Dendritic cell treated with granulocyte-macrophage colony-stimulating factor and Interleukin-4, amounts not matched to agents 40 ng/mL and 50 ng/mL, for 4 days (primary cell): ENCODE results near the gene DNAH1.

Source experiments
- H3K27ac Mint-ChIP-seq: one replicate; pipeline ENCODE4 v1.8.0; 2022; ENCODE audit warnings: mild to moderate bottlenecking, mixed read lengths
- H3K27me3 Mint-ChIP-seq: one replicate; pipeline ENCODE4 v1.8.0; 2022; ENCODE audit warnings: mild to moderate bottlenecking, mixed read lengths
- H3K36me3 Mint-ChIP-seq: one replicate; pipeline ENCODE4 v1.8.0; 2022; ENCODE audit warnings: low read depth, mixed read lengths
- H3K4me1 Mint-ChIP-seq: one replicate; pipeline ENCODE4 v1.8.0; 2022; ENCODE audit warnings: low read depth, mixed read lengths
- H3K4me3 Mint-ChIP-seq: one replicate; pipeline ENCODE4 v1.8.0; 2022; ENCODE audit warnings: mild to moderate bottlenecking, moderate library complexity, mixed read lengths
- H3K9me3 Mint-ChIP-seq: one replicate; pipeline ENCODE4 v1.8.0; 2022; ENCODE audit warnings: mixed read lengths
- intact Hi-C: fragments of 100-400 bp; cut with micrococcal nuclease; formaldehyde crosslinking; loops from one replicate; pipeline ENCODE4 v1.15.0; 2022

Gene DNAH1

GRCh38 chr3:52402706-52403270, 86.7 kb downstream of the DNAH1 start:
- H3K4me3 Mint-ChIP-seq, result no peak overlapping the region

DNA sequence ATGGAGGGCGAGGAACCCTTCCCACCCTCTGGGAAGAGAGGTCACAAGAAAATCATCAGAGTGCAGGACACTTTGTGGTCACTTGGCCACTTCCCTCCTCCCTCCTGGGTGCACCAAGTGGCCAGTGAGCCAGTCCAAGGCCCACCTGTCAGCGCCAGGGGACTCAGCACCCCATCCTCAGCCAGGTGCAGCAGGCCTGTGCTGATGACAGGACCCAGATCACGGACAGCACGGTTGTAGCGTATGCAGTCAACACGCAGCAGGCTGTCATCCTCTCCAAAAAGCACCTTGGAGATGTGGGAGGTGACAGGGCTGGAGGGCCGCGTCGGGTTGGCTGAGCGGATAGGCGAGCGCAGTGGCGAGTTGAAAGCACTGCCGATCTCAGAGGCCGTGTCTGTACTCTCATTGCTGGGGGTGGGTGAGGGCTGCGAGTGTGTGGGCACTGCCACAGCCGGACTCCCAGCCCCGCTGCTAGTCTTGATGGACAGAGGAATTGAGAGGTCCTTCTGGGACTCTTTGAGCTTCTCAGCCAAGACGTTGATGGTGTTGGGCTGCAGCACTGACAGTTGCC, 87.2 kb downstream of the DNAH1 start:
- peaks cover 40% of the 10 kb centered on the region for H3K4me1 Mint-ChIP-seq
- no peaks in the 10 kb centered on the region for H3K27me3 Mint-ChIP-seq
- peaks cover 100% of the 10 kb centered on the region for H3K36me3 Mint-ChIP-seq
- H3K9me3 Mint-ChIP-seq, result no peaks in the 10 kb centered on the region
- no peak overlapping the region for H3K4me3 Mint-ChIP-seq
- no peak overlapping the region for H3K27ac Mint-ChIP-seq
- intact Hi-C loops, result no loop called here

More at GRCh38 chr3:52402706-52403270, 86.7 kb downstream of the DNAH1 start:
- Mint-ChIP-seq H3K4me1 (peaks cover 35% of the 10 kb centered on the region), H3K27me3 (no peaks in the 10 kb centered on the region), H3K9me3 (no peaks in the 10 kb centered on the region), H3K36me3 (peaks cover 97% of the 10 kb centered on the region), H3K27ac (no peak overlapping the region)
- intact Hi-C loops, result no loop called here

DNA sequence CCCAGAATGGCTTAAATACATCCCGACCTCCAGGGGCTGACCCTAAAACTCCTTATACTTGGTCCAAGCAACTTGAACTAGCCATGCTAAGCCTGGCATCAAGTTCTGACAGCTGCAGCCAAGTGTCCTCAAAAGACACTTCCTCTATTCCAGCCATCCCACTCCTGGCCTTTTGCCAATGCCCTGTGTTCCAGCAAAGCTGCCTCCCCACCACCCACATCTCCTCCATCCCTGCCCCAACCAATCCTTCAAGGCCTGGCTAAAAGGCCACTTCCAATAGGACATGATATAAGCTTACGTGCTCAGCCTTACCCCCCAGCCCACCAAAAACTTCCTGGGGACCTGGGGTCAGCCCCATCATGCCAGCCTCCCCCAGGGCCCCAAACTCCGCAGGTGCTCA, 87.8 kb downstream of the DNAH1 start:
- no peaks in the 10 kb centered on the region for H3K27me3 Mint-ChIP-seq
- peaks cover 99% of the 10 kb centered on the region for H3K36me3 Mint-ChIP-seq

DNA sequence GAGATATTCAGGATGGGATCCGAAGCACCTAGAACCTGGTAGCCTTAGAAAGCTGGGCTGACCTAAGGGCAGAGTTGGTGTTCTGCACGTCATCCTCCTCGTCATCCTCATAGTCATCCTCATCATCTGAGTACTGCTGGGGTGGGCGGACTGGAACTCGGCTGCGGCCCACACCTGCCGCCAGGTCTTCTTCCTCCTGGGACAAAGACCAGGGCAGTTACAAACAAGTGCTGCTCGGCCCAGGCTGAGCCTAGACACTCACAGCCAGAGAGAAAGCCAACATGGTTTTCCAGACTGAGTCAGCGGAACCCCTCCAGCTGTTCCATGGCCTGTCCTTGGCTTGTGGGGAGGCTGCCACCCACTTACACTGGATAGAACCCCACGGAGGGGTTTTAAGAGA, 88.3 kb downstream of the DNAH1 start:
- Mint-ChIP-seq H3K4me3 (no peak overlapping the region), H3K36me3 (peaks cover 99% of the 10 kb centered on the region), H3K27ac (no peak overlapping the region), H3K9me3 (no peaks in the 10 kb centered on the region), H3K4me1 (peaks cover 50% of the 10 kb centered on the region), H3K27me3 (no peaks in the 10 kb centered on the region)
- intact Hi-C loops, result no loop called here

More for the DNA sequence above, 87.8 kb downstream of the DNAH1 start:
- Mint-ChIP-seq H3K4me1 (peaks cover 46% of the 10 kb centered on the region), H3K9me3 (no peaks in the 10 kb centered on the region), H3K4me3 (no peak overlapping the region), H3K27ac (no peak overlapping the region)
- intact Hi-C loops, result no loop called here

GRCh38 chr3:52405066-52405465, 88.9 kb downstream of the DNAH1 start:
- intact Hi-C loops, result no loop called here
- H3K36me3 Mint-ChIP-seq, result peaks cover 96% of the 10 kb centered on the region
- no peaks in the 10 kb centered on the region for H3K27me3 Mint-ChIP-seq
- no peaks in the 10 kb centered on the region for H3K9me3 Mint-ChIP-seq
- H3K27ac Mint-ChIP-seq, result no peak overlapping the region
- H3K4me3 Mint-ChIP-seq, result no peak overlapping the region
- peaks cover 50% of the 10 kb centered on the region for H3K4me1 Mint-ChIP-seq

GRCh38 chr3:52405601-52406110, 89.5 kb downstream of the DNAH1 start:
- Mint-ChIP-seq H3K27me3 (no peaks in the 10 kb centered on the region), H3K4me3 (no peak overlapping the region), H3K4me1 (peaks cover 50% of the 10 kb centered on the region), H3K9me3 (no peaks in the 10 kb centered on the region), H3K27ac (no peak overlapping the region), H3K36me3 (peaks cover 91% of the 10 kb centered on the region)
- intact Hi-C loops, result no loop called here

GRCh38 chr3:52406231-52406661, 90.1 kb downstream of the DNAH1 start:
- intact Hi-C loops, result no loop called here
- Mint-ChIP-seq H3K9me3 (no peaks in the 10 kb centered on the region), H3K4me3 (no peak overlapping the region), H3K27ac (no peak overlapping the region), H3K27me3 (no peaks in the 10 kb centered on the region), H3K4me1 (peaks cover 55% of the 10 kb centered on the region), H3K36me3 (peaks cover 85% of the 10 kb centered on the region)

- intact Hi-C loops, result no loop called here
- H3K27ac Mint-ChIP-seq, result no peak overlapping the region
- peaks cover 78% of the 10 kb centered on the region for H3K36me3 Mint-ChIP-seq
- no peak overlapping the region for H3K4me3 Mint-ChIP-seq
- no peaks in the 10 kb centered on the region for H3K9me3 Mint-ChIP-seq
- peaks cover 62% of the 10 kb centered on the region for H3K4me1 Mint-ChIP-seq
- no peaks in the 10 kb centered on the region for H3K27me3 Mint-ChIP-seq
Observed at GRCh38 chr3:52406791-52407510, 90.8 kb downstream of the DNAH1 start.

DNA sequence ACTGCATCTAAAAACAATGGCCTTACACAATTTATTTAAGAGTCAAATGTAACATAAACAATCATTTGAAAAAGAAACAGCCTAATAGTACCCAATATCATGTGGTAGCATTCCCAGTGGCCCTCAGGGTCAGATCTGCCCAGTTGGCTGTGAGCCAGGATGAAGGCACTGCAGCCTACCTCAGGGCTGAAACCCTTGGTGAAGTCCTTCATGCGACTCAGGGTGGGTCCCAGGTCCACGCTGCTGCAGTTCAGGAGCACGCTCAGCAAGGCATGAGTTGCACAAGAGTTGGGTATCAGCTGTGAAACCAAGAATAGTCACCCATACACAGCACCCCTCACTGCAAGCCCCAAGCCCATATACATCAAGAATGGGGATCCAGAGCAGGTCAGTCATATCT, 91.7 kb downstream of the DNAH1 start:
- no peaks in the 10 kb centered on the region for H3K9me3 Mint-ChIP-seq
- no peaks in the 10 kb centered on the region for H3K27me3 Mint-ChIP-seq
- intact Hi-C loops, result no loop called here
- H3K4me1 Mint-ChIP-seq, result peaks cover 69% of the 10 kb centered on the region
- H3K27ac Mint-ChIP-seq, result peak overlapping the region; percentile 95
- no peak overlapping the region for H3K4me3 Mint-ChIP-seq
- peaks cover 69% of the 10 kb centered on the region for H3K36me3 Mint-ChIP-seq

GRCh38 chr3:52408466-52408865, 92.3 kb downstream of the DNAH1 start:
- Mint-ChIP-seq H3K27me3 (no peaks in the 10 kb centered on the region), H3K4me3 (peak overlapping the region; percentile 84), H3K36me3 (peaks cover 62% of the 10 kb centered on the region), H3K27ac (peak overlapping the region; percentile 95), H3K4me1 (peaks cover 74% of the 10 kb centered on the region), H3K9me3 (no peaks in the 10 kb centered on the region)
- intact Hi-C loops, result no loop called here

DNA sequence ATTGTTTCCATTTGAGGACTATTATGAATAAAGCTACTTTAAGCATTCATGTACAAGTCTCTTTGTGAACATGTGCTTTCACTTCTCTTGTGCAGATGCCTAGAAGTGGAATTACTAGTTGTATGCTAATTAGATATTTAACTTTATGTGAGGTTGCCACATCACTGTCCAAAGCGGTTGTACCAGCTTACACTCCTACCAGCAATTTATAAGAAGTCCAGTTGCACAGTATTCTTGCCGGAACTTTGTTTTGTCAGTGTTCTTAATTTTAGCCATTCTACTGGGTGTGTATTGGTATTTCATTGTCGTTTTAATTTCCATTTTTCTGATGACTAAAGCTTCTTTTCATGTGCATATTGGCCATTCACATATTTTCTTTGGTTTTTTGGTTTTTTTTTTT, 99.7 kb downstream of the DNAH1 start:
- Mint-ChIP-seq H3K9me3 (no peaks in the 10 kb centered on the region), H3K36me3 (peaks cover 31% of the 10 kb centered on the region), H3K27ac (no peak overlapping the region), H3K4me1 (peaks cover 41% of the 10 kb centered on the region), H3K27me3 (no peaks in the 10 kb centered on the region), H3K4me3 (no peak overlapping the region)
- intact Hi-C loops, result no loop called here

- H3K9me3 Mint-ChIP-seq, result no peaks in the 10 kb centered on the region
- intact Hi-C loops, result no loop called here
Observed at GRCh38 chr3:52420388-52420787, 104.3 kb downstream of the DNAH1 start.

GRCh38 chr3:52422669-52423068, 106.5 kb downstream of the DNAH1 start:
- Mint-ChIP-seq H3K4me1 (peaks cover 8% of the 10 kb centered on the region), H3K27ac (no peak overlapping the region), H3K36me3 (peaks cover 16% of the 10 kb centered on the region), H3K27me3 (no peaks in the 10 kb centered on the region), H3K9me3 (no peaks in the 10 kb centered on the region), H3K4me3 (no peak overlapping the region)
- intact Hi-C loops, result no loop called here

More at GRCh38 chr3:52420388-52420787, 104.3 kb downstream of the DNAH1 start:
- Mint-ChIP-seq H3K4me1 (peaks cover 15% of the 10 kb centered on the region), H3K27ac (no peak overlapping the region), H3K27me3 (no peaks in the 10 kb centered on the region), H3K4me3 (no peak overlapping the region), H3K36me3 (peaks cover 19% of the 10 kb centered on the region)

DNA sequence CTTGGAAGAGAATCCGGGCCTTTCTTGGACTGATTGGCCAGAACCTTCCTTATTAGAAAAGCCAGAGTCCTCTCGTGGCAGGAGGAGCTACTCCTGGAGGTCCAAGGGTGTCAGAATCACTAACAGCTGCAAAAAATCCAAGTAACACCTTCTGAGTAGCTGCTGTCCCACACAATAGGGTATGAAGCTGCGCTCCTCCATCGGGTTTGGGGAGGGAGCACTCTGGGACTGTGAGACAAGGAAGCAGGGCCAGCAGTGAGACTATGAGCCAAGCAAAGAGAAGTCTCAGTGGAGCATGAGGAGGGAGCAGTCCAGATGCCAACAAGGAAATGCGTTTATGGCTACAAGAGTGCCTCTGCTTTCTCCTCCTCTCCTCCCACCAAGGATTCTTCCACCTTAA, 107.1 kb downstream of the DNAH1 start:
- Mint-ChIP-seq H3K9me3 (no peaks in the 10 kb centered on the region), H3K4me3 (no peak overlapping the region), H3K36me3 (peaks cover 16% of the 10 kb centered on the region), H3K27ac (no peak overlapping the region), H3K4me1 (peaks cover 8% of the 10 kb centered on the region), H3K27me3 (no peaks in the 10 kb centered on the region)
- intact Hi-C loops, result no loop called here
